Renal pelvis (tissue), 4 donors: ENCODE data around the gene SKI. TPM values are rescaled to one million over a fixed set of nuclear protein-coding genes. Genes with fewer than 3 reads are reported as not detected.
A peak's percentile ranks its signal among the peaks of the same experiment; 100 is the strongest.

Experiments used
- DNase-seq: peaks from one replicate; pipeline ENCODE4 v3.0.0-alpha.2; 2013
- polyA plus RNA-seq, 3 donors: library from polyadenylated mRNA; unstranded; fragments of 120-200 nt; gene quantifications; one replicate each; pipeline ENCODE4 v1.2.1, GENCODE V29; 2013; ENCODE audit not compliant: insufficient read length in 3 of 3

The SKI gene
- polyA plus RNA-seq, 3 donors, result 57.2 to 59.0 (median 57.4) TPM

DNA sequence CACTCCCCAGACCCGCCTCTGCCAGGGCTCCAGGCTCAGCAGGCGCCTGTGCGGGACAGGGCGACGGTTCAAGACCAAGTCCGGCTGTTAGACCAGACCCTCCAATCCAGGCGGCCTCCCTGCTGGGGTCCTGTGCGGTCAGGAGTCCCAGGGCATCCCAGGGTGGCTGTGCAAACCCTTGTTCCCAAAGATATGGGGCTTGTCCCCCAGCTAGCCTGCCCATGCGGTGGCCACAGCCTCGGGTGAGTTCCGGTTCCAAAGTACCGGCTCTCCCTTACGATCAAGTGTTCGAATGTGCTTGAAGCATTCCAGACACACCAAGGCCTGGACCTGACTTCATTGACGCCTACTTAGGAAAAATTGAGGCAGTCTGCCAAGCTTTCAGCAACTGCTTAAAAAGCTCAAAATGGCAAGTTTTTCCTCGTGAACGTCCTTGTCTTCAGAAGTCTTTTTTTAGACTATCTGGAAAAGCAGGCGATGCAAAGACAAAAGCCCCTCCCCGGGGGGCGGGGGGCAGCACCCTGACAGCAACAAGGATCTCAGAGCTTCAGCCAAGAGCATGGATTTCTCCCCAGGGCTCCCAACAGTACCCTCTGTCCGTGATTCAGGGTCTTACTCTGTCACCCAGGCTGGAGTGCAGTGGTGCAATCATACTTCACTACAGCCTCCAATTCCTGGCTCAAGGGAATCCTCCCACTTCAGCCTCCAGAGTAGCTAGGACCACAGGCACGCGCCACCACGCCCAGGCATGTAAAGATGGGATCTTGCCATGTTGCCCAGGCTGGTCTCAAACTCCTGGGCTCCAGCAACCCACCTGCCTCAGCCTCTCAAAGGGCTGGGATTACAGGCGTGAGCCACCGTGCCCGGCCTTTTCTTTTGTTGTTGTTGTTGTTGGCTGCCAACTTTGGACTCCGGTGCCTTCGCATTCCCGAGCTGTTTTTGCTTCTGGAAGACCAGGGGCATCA is 35.8 kb upstream of the SKI start:
- DNase-seq, result no peak

DNA sequence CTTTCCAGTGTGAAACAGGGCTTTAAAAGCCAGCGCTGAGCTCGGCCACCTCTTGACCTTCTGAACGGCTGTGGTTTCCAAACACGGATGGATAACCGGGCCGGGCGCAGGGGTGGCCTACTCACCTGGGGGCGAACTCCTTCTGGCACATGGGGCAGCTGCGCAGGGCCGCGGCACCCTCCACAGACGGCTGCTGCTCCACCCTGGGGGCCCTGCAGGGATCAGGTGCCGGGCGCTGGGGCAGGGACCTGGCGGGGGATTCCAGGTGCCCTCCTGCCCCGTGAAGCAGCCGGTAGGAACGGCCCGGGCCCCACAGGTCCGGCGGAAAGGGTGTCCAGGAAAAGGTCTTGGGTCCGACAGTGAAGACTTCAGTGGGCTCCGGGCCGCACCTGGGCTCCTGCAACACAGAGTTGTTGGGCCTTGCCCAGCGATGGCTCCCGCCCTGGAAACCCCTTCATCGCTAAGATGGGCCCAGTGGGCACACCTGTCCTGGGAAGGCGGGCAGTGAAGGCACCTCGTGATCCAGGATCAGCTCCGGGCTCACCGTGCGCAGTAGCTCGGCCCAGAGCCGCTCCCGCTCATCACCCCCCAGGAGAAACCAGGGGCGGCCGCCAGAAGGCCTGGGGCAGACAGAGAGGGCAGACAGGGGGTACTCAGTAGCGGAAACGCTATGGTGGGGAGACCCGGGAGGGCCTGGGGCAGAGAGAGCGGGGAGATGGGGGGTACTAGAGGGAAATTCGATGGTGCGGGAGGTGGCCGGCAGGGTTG is 34.4 kb upstream of the SKI start:
- DNase-seq, result no peak

DNA sequence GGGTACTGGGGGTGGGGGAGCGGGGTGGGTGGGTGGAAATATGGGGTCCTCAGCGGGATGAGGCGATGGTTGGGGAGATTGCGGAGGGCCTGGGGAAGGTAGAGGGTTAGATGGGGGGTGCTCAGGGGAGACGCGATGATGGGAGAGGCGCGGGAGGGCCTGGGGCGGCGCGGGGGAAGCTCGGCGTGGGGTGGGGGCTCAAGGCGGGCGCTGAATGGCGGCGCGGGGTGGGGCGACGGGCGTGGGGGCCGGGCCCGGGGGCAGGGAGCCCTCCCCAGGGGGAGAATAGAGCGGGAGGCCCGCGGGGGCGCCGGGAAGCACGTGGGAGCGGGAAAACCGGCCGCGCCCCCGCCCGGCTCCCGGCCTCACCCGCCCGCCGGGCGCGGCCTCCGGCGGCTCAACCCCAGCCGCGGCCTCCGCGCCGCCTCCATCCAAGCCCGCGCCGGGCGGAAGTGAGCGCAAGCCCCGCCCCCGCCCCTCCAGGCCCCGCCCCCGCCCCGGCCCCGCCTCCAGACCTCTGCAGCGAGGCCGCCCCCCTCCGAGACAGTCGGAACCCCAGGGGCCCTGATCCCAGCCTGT is 33.7 kb upstream of the SKI start, which contains the start of gene FAAP20:
FAAP20 (minus strand) TSS at position 454 of the 579 bp plus-strand sequence; CDS start at position 431, 23 bp downstream.
- no peak for DNase-seq

DNA sequence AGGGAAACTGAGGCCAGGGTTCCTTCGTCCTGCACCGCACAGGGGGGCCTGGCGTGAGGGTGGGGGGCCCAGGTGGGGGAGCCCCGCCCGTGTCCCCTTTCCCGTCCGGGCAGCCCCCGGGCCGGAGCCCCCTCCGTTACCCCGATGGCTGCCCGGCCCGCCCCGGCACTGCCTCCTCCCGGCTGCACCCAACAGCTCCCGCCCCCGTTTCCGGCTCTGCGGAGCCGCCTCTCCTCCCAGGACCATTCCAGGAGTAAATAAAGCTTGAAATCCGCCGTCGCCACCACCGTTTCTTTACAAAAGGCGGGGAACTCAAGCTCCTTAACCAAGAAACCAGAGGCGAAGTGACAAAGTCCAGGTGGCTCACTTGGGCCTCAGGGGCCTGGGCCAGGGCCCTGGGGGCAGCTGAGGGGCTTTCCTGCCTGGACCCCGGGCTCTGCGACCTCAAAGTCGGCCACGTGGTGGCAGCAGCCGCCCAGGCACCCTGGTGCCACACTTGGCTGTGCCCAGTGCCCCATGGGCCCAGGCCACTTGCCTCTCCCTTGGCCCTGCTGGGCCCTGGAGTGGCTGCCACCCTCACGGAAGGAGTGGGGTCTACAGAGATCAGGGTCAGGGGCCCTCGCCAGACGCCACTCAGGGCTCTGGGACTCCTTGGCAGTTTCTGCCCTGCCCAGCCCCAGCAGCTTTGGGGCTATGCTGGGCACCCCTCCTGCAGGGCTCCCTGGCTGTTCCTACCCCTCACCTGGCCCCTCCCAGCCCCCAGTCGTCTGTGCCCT is 33.0 kb upstream of the SKI start:
- peak; percentile 83 for DNase-seq

DNA sequence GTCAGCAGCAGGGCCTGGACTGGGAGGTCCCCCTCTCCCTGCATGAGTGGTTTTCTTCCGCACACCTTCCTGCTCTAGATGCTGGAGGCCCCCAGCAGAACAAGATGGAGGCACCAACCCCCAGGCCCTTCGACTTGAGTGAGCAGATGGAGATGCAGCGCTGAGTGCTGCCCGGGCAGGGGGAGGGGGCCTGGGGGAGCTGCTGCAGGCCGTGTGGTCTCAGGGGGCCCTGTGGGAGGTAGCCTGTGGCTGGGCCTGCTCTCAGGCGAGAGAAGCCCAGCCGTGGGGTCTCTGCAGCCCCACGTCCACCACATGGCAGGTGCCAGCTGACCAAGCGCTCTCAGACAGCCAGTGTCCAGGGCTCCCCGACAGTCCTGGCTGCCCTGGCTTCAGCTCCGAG is 32.3 kb upstream of the SKI start:
- DNase-seq, result no peak

DNA sequence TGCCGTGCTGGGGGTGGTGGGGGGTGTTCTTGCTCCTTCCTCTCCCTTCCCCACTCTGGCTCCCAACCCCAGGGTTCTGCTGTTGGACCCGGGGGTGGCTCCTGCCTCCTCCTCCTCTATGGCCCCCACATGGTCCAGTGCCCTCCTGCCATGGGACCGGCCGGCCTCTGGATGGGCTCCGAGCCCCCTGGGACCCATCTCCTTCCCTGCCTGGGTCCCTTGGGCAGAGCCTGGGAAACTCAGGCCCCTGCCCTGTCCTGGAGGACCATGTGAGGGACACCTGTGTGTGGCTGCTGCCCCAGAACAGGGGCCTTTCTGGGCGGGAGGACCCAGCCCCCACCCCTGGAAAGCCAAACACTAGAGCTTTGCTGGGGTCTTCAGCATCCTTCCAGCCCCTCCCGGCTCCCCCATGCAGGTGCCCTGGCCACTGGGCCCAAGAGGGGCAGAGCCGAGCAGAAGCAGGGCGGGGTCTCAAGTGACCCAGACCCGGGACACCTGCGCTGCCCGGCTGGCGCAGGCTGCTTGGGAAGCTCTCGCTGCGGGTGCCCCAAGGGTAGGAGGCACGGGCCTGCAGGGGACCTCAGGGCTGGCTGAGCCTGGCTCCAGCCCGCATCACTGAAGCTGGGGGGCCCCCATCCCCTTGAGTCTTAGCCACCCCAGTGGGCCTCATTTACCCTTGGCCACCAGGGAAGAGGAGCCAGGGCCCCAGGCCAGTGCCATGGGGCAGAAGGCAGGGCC is 31.0 kb upstream of the SKI start:
- no peak for DNase-seq

DNA sequence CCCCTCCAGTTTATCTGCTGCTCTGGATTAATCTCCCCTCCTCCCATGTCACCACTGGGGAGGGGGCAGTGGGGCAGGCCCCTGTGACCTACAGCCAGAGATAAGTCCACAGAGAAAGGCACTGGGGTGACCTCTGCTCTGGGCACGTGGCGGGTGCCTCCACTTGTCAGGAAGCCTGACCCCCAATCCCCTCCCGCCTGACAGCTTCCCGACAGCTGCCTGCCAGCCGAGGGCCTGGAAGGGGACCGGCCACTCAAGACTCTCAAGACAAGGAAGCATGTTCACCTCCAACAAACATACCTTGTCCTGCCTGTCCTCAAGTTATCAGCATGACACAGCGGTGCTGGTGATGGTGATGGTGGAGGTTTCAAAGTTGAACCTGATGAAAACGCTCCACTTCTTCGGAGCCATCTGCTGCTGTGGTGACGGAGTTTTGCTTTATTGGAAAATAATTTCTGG is 30.4 kb upstream of the SKI start:
- DNase-seq, result no peak

DNA sequence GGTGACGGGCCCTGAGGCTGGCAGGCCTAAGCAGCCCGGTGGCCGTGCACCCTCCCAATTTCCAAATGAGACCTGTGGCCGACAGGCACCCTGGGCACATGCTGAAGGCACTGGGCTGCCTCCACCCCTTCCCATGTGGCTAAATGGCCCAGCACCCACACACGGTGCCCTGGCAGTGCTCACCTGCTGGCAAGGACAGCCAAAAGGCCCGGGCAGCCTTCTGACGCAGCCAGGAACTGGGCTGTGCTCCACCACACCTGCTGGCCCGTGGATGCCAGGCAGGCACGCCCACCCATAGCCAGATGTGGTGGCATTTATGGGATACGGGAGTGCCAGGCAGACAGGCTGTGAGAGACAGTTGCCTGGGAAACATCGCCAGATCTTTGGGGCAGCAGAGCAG is 29.5 kb upstream of the SKI start:
- DNase-seq, result no peak

DNA sequence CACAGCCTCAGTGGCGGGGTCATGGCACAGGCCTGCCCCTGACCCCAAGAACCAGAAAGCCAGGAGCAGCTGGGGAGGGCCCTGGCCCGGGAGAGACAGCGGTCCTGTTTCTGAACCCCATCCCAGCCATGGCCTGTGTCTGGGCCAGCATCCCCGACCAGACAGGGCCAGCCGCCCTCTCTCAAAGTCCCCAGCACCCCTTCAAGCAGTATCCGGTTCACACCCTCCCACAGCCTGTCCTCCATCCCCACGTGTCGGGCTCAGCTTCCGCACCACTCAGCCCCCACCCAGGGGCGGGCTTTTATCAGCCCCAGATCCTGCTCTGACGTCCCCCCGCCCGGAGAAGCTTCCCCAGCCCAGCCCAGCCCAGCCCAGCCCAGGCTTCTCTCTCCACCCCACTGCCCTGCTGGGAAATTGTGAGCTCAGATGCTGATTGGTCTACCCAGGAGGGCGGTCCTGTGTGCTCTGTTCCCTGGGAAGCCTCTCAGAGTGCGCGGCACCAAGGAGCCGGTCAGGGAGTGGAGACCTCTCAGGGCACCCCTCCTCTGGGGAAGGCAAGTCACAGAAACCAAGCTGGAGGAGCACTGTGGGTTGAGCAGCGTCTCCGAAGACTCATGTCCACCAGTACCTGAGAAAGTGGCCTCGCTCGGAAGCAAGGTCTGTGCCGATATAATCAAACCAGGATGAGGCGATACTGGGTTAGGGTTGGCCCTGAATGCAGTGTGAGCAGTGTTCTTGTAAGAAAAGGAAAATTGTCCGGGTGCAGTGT is 28.9 kb upstream of the SKI start:
- DNase-seq, result peak; percentile 90

DNA sequence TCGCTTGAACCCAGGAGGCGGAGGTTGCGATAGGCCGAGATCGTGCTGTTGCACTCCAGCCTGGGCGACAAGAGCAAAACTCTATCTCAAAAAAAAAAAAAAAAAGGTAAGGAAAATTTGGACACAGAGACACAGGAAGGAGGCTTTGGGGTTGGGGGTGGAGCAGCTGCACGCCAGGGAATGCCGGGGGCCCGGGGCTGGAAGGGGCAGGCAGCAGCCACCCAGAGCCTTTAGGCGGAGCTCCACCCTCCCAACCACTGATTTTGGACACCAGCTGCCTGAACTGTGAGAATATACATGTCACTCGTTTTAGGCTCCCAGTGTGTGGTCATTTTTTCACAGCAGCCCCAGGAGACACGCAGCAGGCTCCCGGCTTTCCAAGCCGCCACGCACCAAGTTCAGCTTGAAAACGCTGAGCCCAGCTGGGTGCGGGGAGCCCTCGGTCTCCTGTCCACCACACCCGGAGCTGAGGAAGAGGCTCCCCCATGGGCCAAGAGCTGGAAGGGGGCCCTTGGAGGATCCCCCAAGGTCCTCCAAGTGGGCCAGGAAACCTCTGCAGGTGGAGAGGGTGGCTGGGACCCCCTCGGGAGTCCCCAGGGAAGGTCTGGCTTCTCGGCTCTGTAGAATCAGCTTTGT is 27.7 kb upstream of the SKI start:
- DNase-seq, result no peak

DNA sequence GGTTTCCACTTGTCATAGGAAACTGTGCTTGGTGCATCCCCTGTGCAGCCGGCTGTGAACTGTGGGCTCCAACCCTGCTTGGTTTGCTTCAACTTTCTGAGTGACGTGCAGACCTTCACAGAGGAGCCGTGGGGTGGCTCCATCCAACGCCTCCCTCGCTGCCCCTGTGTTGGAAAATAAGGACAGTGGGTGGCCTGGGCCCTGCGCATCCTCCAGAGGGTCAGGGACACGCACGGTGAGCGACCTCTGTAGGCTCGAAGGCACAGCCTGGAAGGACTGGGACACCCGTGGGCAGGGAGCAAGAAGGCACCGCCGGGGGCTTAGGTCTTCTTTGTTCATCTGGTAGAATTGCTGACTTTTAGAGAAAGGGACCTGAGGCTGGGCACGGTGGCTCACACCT is 27.1 kb upstream of the SKI start:
- no peak for DNase-seq

DNA sequence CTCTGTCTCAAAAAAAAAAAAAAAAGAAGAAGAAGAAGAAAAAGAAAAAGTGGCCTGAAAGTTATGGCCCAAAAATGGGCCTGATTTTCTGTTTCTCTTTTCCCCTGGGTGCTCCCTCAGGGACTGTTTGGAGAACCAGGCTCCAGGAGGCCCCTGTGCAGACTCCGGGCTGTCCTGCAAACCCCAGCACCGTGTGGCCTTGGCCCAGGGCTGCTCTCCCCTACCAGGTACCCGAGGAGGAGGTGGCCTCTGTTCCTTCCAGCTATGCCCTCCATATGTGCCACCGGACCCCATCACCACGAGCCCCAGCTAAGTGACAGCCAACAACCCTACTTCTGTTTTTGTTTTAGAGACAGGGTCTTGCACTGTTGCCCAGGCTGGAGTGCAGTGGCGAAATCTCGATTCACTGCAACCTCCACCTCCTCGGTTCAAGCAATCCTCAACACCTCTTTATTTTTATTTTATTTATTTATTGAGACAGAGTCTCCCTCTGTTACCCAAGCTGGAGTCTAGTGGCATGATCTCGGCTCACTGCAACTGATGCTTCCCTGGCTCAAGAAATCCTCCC is 26.0 kb upstream of the SKI start:
- no peak for DNase-seq

DNA sequence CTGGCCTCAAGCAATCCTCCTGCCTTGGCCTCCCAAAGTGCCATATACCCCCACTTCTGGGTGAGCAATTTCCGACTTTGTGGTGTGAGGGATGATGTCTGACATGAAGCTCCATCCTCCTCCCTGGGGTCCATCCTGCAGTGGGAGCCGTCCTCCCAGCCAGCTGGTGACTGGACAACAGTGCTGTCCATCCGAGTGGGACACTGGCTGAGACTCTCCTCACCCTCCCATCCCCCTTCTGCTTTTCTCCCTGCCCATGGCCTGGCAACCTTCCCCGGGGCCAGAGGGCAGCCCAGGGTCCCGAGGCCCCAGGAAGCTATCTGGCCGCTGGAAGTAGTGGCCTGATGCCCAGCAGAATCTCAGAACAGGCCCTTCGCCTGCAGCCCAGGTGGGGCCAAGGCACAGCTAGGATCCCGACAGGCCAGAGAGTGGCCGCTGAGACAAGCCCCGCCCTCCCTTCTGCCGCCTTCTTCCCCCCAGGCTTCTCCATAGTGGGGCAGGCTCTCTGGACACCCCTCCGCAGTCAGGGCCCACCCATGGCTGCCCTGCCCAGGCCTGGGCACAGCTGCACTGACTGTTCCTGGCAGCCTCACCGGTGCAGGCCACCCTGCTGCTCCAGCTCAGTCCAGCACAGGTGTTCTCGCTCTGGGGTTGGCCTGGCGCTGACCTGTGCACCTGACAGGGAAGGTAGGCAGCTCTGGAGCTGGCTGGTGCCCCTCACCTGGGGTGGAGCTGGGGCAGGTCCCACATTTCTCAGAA is 25.1 kb upstream of the SKI start:
- no peak for DNase-seq

DNA sequence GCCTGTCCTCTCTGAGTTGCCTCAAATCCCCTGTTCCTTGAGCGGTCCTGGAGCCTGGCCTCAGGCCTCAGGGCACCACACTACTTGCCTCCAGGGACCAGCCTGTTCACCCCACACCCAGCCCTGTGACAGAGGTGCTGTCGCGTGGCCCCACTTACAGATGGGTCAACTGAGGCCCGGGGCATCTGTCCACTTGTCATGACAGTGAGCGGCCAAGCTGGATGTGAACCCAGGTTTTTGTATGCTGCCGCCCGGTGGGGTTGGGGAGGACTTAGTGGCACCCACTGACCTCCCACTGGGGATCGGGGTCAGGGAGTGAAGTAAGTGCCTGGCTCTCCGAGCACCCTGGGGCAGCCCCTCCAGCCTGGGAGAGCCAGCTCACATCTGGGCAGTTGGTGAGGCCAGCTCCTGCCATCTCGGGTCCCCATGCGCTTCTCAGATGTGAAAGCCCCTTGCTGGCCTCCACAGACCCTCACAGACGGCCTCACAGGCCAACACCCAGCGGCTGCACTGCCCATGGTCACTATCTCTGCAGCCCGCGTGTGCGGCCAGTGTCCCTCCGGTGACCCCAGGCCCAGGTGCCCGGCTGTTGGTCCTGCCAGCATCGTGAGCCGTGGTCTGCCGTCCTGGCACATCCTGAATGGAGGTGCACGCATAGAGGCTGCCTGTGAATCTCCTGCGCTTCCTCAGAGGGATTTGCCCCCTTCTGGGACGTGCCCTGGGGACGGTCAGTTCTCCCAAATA is 24.3 kb upstream of the SKI start:
- DNase-seq, result no peak

DNA sequence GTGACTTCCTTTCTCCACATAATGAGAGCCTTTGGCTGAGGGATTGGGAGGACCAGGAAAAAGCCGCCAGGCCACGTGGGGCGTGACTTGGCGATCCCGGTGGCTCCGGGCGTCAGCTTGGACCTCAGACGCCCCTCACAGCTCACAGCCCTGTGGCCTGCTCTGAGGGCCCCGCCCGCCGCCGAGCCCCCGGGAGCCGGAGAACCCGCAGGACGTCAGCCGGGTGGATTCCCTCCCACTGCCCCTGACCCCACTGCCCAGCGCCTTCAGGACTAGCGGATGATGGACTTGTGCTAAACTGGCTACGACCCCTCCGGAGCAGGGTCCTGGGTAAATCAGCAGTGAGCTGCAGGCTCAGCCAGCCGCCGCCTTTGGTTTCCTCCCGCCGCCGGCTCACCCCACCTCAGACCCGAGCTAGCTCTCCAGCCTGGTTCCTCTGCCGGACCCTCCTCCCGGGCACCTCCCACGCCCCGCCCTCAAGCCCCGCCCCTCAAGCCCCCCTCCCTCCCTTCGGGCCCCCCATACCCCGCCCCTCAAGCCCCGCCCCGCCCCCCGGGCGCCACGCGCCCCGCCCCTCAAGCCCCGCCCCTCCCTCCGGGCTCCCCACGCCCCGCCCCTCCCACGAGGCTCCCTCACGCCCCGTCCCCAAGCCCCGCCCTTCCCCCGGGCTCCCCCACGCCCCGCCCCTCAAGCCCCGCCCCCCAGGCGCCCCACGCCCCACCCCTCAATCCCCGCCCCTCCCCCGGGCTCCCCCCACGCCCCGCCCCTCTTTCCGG is 23.5 kb upstream of the SKI start:
- DNase-seq, result peak; percentile 84

DNA sequence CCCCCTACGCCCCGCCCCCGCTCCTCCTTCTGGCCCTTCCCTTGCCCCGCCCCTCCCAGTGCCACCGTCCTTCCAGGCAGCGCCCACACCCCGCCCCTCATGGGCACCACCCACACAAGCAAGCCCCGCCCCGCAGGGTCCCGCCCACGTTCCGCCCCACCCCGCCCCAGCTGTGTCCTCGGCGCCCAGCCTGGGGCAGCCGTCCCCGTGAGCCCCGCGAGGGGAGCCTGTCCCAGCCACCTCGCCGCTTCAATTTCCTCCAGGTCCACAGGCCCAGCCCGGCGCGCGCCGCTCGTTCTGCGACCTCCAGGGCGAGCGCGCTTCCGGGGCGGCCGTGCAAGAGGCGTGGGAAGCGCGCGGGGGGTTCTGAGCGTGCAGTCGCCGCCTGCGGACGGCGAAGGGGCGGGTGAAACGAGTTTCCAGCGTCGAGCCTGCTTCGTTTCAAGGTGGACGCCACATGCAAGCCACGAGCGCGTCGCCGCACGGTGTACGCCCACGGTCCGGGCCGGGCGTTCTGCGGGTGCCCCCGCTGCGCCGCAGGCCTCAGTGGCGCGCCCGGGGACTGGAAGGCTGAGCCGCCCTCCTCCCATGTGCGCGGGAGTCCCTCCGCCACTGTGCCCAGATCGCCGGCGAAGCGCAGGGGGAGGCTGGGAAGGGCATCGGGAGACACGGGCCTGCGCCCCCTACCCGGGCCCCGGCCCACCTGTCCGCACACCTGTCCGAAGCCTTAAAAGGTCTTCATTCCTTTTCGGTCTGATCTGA is 22.7 kb upstream of the SKI start:
- peak; percentile 89 for DNase-seq
